HL-60 (cell line): ENCODE measurements around the gene PSMD4.

Experiments
- DNase-seq, 2 experiments: peaks; one replicate each; pipeline ENCODE4 v3.0.0-alpha.2; 2010 to 2020; ENCODE audit warnings: low read depth in 1 of 2, low spot score in 1 of 2
- H3K27ac ChIP-seq: fragments of 250-450 bp; sonication (Bioruptor Pico); replicated peaks from 2 replicates; pipeline ENCODE4 v1.5.1; 2020; ENCODE audit warnings: mild to moderate bottlenecking, moderate library complexity
- H3K27me3 ChIP-seq: fragments of 250-450 bp; sonication (Bioruptor Pico); 2 replicates; pipeline ENCODE4 v1.5.1; 2021; ENCODE audit warnings: mild to moderate bottlenecking, moderate library complexity; ENCODE audit not compliant: insufficient read depth, poor library complexity, severe bottlenecking
- H3K4me3 ChIP-seq: replicated peaks from 2 replicates; pipeline ENCODE4 v1.5.1; 2011; ENCODE audit warnings: mild to moderate bottlenecking, control low read depth, low read length; ENCODE audit not compliant: insufficient read depth
- CTCF ChIP-seq: IDR thresholded peaks from one replicate; pipeline ENCODE4 v1.5.1; 2011; ENCODE audit warnings: low read length, control low read depth, inconsistent platforms; ENCODE audit not compliant: insufficient read depth
- GABPA ChIP-seq: IDR thresholded peaks from 2 replicates; pipeline ENCODE4 v1.6.1; 2012; ENCODE audit warnings: low read depth
- POLR2AphosphoS5 ChIP-seq: IDR thresholded peaks from 2 replicates; pipeline ENCODE4 v1.6.1; 2012; ENCODE audit warnings: low read depth
- REST ChIP-seq: IDR thresholded peaks from 2 replicates; pipeline ENCODE4 v1.6.1; 2012; ENCODE audit warnings: low read depth; ENCODE audit not compliant: insufficient replicate concordance
- SPI1 ChIP-seq: IDR thresholded peaks from 2 replicates; pipeline ENCODE4 v1.6.1; 2012; ENCODE audit warnings: low read depth, mild to moderate bottlenecking, borderline replicate concordance

Gene PSMD4

GRCh38 chr1:151242442-151242841, 12.1 kb upstream of the PSMD4 start:
- Histone ChIP-seq H3K27me3 (no peaks in the 10 kb centered on the region), H3K4me3 (no peak overlapping the region), H3K27ac (no peak overlapping the region)
- TF ChIP-seq GABPA, result no peak
- TF ChIP-seq REST, result no peak
- no peak for TF ChIP-seq SPI1
- no peak for TF ChIP-seq CTCF
- TF ChIP-seq POLR2AphosphoS5, result no peak
- no peak for DNase-seq

GRCh38 chr1:151243683-151244216, 10.8 kb upstream of the PSMD4 start:
- no peak overlapping the region for H3K27ac ChIP-seq
- no peak for DNase-seq
- TF ChIP-seq REST, result no peak
- no peak for TF ChIP-seq SPI1
- no peak for TF ChIP-seq CTCF
- no peak for TF ChIP-seq GABPA
- no peaks in the 10 kb centered on the region for H3K27me3 ChIP-seq
- H3K4me3 ChIP-seq, result no peak overlapping the region

- TF ChIP-seq CTCF (no peak), SPI1 (no peak), POLR2AphosphoS5 (no peak), GABPA (no peak), REST (no peak)
- Histone ChIP-seq H3K27ac (no peak overlapping the region), H3K4me3 (no peak overlapping the region), H3K27me3 (no peaks in the 10 kb centered on the region)
- DNase-seq, result no peak
Measured at GRCh38 chr1:151246786-151247185, 7.7 kb upstream of the PSMD4 start.
